ENCODE results near the gene AQP6. TPM values are rescaled to one million over a fixed set of nuclear protein-coding genes. Genes with fewer than 3 reads are reported as not detected.

The AQP6 gene
- total and polyA plus RNA-seq, 12 donors, result 0.20 to 1.1 (median 0.28) TPM; not detected in 8

DNA sequence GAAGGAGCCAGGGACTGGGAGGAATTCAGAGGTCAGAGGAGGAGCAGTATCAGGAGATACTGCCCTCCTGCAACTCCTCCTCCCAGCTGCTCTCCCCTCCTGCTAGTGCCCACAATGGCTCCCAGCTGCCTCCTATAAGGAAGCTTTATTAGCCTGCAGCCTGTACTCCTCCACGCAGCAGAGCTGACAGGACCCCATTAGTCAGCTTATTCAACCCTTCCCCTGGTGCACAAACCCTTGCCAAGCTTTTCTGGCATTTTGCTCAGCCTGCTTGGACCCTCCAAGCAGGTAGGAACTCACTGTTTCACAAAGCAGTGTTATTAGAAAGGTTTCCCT is 29.2 kb upstream of the AQP6 start:
- no peaks in the 10 kb centered on the region for H3K9me3 ChIP-seq (replicated peaks in 1 of 3)
- no peak for TF ChIP-seq CTCF (IDR thresholded peaks at IDR 0.05)
- TF ChIP-seq POLR2A (IDR thresholded peaks at IDR 0.05), result no peak
- no peaks in the 10 kb centered on the region for H3K27me3 ChIP-seq
- no peak overlapping the region for H3K4me3 ChIP-seq
- no peak for DNase-seq
- peaks cover 0 to 15% of the 10 kb centered on the region in 2 donors for H3K4me1 ChIP-seq (replicated peaks in 1 of 2)
- no peaks in the 10 kb centered on the region for H3K36me3 ChIP-seq (replicated peaks in 1 of 2)
- WGBS, 4 donors, result 77 to 100% (median 94%) methylated on average over 1 of the region's 1 CpG
- no peak overlapping the region for H3K27ac ChIP-seq
- intact Hi-C loops (cut with DNase I), result no loop called here

DNA sequence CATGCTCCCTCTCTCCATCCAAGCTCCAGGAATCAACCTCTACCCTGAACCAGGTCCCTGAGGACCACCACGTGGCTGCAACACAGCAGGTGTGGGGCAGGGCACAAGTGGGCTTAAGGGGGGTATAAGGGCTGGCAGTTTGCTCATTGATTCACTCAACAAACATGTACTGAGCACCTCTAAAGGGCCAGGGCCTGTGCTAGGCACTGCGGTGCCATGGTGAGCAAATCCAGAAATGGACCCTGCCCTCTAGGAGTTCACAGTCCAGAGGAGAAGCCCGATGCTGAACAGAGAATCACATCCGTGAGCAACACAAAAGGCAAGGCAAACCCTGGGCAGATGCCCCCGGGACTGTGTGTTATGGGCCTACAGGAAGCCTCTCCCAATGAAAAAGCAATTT is 28.7 kb upstream of the AQP6 start:
- intact Hi-C loops (cut with DNase I), result no loop called here
- 90 to 94% (median 92%) methylated on average over 3 to 5 of the region's 5 CpGs for WGBS, 4 donors
- Histone ChIP-seq H3K4me3 (no peak overlapping the region), H3K27me3 (no peaks in the 10 kb centered on the region), H3K27ac (no peak overlapping the region), H3K36me3 (replicated peaks in 1 of 2) (no peaks in the 10 kb centered on the region), H3K4me1 (replicated peaks in 1 of 2) (peaks cover 0 to 15% of the 10 kb centered on the region in 2 donors), H3K9me3 (replicated peaks in 1 of 3) (no peaks in the 10 kb centered on the region)
- no peak for DNase-seq
- TF ChIP-seq POLR2A (IDR thresholded peaks at IDR 0.05), result no peak
- no peak for TF ChIP-seq CTCF (IDR thresholded peaks at IDR 0.05)

GRCh38 chr12:49944718-49945117 is 28.0 kb upstream of the AQP6 start:
- Histone ChIP-seq H3K9me3 (replicated peaks in 1 of 3) (no peaks in the 10 kb centered on the region), H3K27ac (peak overlapping the region in 2 of 5 donors; percentile 3 to 81), H3K4me3 (no peak overlapping the region), H3K36me3 (replicated peaks in 1 of 2) (no peaks in the 10 kb centered on the region), H3K4me1 (replicated peaks in 1 of 2) (peaks cover 0 to 20% of the 10 kb centered on the region in 2 donors), H3K27me3 (no peaks in the 10 kb centered on the region)
- no peak for TF ChIP-seq CTCF (IDR thresholded peaks at IDR 0.05)
- TF ChIP-seq POLR2A (IDR thresholded peaks at IDR 0.05), result no peak
- 76 to 85% (median 81%) methylated on average over 3 of the region's 3 CpGs for WGBS, 4 donors
- intact Hi-C loops (cut with DNase I), result no loop called here
- DNase-seq, result no peak

GRCh38 chr12:49945394-49946080 is 27.2 kb upstream of the AQP6 start:
- Histone ChIP-seq H3K27me3 (no peaks in the 10 kb centered on the region), H3K36me3 (replicated peaks in 1 of 2) (no peaks in the 10 kb centered on the region), H3K9me3 (replicated peaks in 1 of 3) (no peaks in the 10 kb centered on the region), H3K27ac (peak overlapping the region in 3 of 5 donors; percentile 3 to 81 (median 72)), H3K4me3 (peak overlapping the region in 1 of 4 donors; percentile 30), H3K4me1 (replicated peaks in 1 of 2) (peaks cover 0 to 29% of the 10 kb centered on the region in 2 donors)
- TF ChIP-seq POLR2A (IDR thresholded peaks at IDR 0.05), result peak in 1 of 2 donors; percentile 20
- TF ChIP-seq CTCF (IDR thresholded peaks at IDR 0.05), result peak; percentile 72 to 88 (median 82)
- intact Hi-C loops (cut with DNase I), result no loop called here
- 4 to 11% (median 7%) methylated on average over 25 to 28 of the region's 28 CpGs for WGBS, 4 donors
- peak; percentile 86 to 95 (median 89) for DNase-seq
